ENCODE data around the gene APOBEC3G.
"Not testable (repeated sequence)": the region's sequence is repeated elsewhere in the genome, so short reads cannot be mapped to it uniquely, and the experiment has no call there.

DNA sequence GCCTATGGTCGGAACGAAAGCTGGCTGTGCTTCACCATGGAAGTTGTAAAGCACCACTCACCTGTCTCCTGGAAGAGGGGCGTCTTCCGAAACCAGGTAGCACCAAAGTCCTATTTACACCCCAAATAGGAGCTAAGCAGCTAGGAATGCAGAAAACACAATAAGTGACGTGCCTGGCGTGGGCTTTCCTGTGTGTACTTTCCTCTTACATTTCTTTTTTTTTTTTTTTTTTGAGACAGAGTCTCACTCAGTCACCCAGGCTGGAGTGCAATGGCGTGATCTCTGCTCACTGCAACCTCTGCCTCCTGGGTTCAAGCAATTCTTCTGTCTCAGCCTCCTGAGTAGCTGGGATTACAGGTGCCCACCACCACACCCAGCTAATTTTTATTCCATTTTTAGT is 27.6 kb upstream of the APOBEC3G start:
- not testable (repeated sequence) for TF ChIP-seq MAX (IDR thresholded peaks at IDR 0.05; ENCODE audit: low read depth); CTCF (IDR thresholded peaks at IDR 0.05); POLR2AphosphoS5 (IDR thresholded peaks at IDR 0.05; ENCODE audit: low read depth, low read length); USF1 (IDR thresholded peaks at IDR 0.05; ENCODE audit: borderline replicate concordance, low read depth); JUND (IDR thresholded peaks at IDR 0.05); MEF2A (IDR thresholded peaks at IDR 0.05; ENCODE audit: borderline replicate concordance, low read depth); REST (IDR thresholded peaks at IDR 0.05; ENCODE audit: low read depth, low read length); RFX5 (IDR thresholded peaks at IDR 0.05; ENCODE audit: low read length)

Data from SK-N-SH (cell line).